Rectal smooth muscle tissue (tissue), 1 donor: ENCODE measurements around the gene RINL.
"Not testable (repeated sequence)": the region's sequence is repeated elsewhere in the genome, so short reads cannot be mapped to it uniquely, and the experiment has no call there.

Experiments used
- H3K27ac ChIP-seq: one replicate; pipeline ENCODE4 v1.7.0; 2013; ENCODE audit warnings: low read depth, low read length, inconsistent platforms
- H3K27me3 ChIP-seq: one replicate; pipeline ENCODE4 v1.7.0; 2013; ENCODE audit warnings: low read length; ENCODE audit not compliant: control insufficient read depth, insufficient read depth
- H3K36me3 ChIP-seq: one replicate; pipeline ENCODE4 v1.7.0; 2013; ENCODE audit warnings: low read length; ENCODE audit not compliant: control insufficient read depth, insufficient read depth
- H3K4me1 ChIP-seq: one replicate; pipeline ENCODE4 v1.7.0; 2013; ENCODE audit warnings: low read length; ENCODE audit not compliant: control insufficient read depth, insufficient read depth
- H3K4me3 ChIP-seq: one replicate; pipeline ENCODE4 v1.7.0; 2013; ENCODE audit warnings: low read length
- H3K9ac ChIP-seq: one replicate; pipeline ENCODE4 v1.7.0; 2013; ENCODE audit warnings: low read length

The RINL gene

GRCh38 chr19:38829203-38829602 lies 48.9 kb downstream of the RINL start:
- H3K4me1 ChIP-seq, H3K27me3 ChIP-seq, H3K27ac ChIP-seq, H3K4me3 ChIP-seq, H3K9ac ChIP-seq, H3K36me3 ChIP-seq: not testable (repeated sequence)

DNA sequence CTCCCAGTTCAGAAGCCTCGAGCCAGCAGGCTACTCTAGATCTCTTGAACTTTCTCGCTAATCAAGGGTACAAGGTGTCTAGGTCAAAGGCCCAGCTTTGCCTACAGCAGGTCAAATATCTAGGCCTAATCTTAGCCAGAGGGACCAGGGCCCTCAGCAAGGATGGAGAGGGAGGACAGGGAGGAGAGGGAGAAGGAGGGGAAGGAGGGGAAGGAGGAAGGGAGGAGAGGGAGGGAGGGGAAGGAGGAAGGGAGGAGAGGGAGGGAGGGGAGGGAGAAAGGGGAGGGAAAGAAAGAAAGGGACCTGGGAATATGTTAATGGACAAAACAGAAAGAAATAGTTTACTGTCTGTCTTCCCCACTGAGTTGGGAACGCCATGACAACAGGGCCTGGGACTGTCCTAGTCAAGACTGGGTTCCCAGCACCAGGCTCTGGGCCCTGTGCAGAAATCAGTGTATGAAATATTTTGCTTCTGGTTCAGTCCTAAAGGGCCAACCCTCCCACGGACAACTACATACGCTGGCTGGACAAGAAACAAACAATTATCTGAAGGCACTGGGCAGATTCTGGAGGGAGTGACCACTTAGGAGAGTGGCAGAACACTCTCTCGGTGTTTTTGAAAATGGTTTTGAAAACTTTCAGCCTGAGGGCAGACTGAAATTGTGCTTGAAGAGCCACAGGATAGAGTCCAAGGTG lies 51.1 kb downstream of the RINL start:
- Histone ChIP-seq H3K27me3 (no peaks in the 10 kb centered on the region), H3K9ac (no peak overlapping the region), H3K4me3 (no peak overlapping the region), H3K4me1 (peaks cover 4% of the 10 kb centered on the region), H3K27ac (no peak overlapping the region), H3K36me3 (peaks cover 12% of the 10 kb centered on the region)

DNA sequence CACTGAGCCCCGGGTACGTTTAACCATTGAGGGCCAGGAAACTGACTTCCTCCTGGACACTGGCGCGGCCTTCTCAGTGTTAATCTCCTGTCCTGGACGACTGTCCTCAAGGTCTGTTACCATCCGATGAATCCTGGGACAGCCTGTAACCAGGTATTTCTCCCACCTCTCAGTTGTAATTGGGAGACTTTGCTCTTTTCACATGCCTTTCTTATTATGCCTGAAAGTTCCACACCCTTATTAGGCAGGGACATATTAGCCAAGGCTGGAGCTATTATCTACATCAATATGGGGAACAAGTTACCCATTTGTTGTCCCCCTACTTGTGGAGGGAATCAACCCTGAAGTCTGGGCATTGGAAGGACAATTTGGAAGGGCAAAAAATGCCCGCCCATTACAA lies 52.1 kb downstream of the RINL start:
- not testable (repeated sequence) for H3K27me3 ChIP-seq, H3K4me1 ChIP-seq, H3K27ac ChIP-seq, H3K4me3 ChIP-seq, H3K9ac ChIP-seq
- H3K36me3 ChIP-seq = peaks cover 12% of the 10 kb centered on the region

DNA sequence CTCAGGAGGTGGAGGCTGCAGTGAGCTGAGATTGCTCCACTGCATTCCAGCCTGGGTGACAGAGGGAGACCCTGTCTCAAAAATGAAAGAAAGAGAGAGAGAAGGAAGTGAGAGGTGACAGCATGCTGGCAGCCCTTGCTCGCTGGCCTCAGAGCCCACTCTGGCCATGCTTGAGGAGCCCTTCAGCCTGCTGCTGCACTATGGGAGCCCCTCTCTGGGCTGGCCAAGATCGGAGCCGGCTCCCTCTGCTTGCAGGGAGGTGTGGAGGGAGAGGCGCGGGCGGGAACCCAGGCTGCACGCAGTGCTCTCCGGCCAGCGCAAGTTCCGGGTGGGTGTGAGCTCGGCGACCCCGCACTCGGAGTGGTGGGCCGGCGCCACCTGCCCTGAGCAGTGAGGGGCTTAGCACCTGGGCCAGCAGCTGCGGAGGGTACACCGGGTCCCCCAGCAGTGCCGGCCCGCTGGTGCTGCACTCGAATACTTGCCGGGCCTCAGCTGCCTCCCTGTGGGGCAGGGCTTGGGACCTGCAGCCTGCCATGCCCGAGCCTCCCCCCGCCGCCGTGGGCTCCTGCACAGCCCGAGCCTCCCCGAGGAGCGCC lies 56.7 kb downstream of the RINL start:
- H3K4me3 ChIP-seq, H3K27me3 ChIP-seq, H3K4me1 ChIP-seq, H3K9ac ChIP-seq, H3K27ac ChIP-seq: not testable (repeated sequence)
- peaks cover 22% of the 10 kb centered on the region for H3K36me3 ChIP-seq

DNA sequence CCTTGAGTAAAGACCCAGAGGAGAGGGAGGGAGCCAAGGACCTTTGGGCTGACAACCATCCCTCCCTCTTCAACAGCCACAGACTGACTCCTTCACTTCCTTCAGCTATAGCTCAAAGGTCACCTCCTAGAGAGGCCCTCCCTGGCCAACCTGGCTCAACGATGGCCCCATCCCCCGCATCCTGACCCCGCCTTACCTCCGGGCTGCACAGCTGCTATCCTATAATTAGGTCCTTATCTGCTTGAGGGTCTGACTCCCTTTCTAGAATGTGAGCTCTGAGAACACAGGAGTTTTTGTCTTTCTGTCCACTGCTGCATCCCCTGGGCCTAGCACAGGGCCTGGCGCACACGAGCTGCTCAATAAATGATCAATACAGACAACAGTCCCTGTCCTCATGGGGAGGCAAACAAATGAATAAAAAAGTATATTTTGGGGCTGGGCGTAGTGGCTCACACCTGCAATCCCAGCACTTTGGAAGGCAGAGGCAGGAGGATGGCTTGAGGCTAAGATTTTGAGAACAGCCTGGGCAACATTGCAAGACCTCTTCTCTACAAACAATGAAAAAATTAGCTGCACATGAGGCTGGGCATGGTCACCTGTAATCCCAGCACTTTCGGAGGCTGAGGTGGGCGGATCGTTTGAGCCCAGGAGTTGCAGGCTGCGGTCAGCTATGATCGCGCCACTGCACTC lies 58.7 kb downstream of the RINL start:
- Histone ChIP-seq H3K9ac (no peak overlapping the region), H3K4me1 (no peaks in the 10 kb centered on the region), H3K27me3 (no peaks in the 10 kb centered on the region), H3K36me3 (peaks cover 33% of the 10 kb centered on the region), H3K27ac (no peak overlapping the region), H3K4me3 (no peak overlapping the region)
